Bronchial epithelial cell (primary cell): ENCODE data around the gene ELANE. TPM values are rescaled to one million over a fixed set of nuclear protein-coding genes. Genes with fewer than 3 reads are reported as not detected.
"Not testable (repeated sequence)": the region's sequence is repeated elsewhere in the genome, so short reads cannot be mapped to it uniquely, and the experiment has no call there.

ENCODE experiments used
- DNase-seq: peaks from one replicate; pipeline ENCODE4 v3.0.0-alpha.2; 2010; ENCODE audit warnings: low read depth
- FAIRE-seq: peaks from 2 replicates; lab custom pipeline; 2011; peaks lifted over from hg19 to GRCh38; lab: Jason Lieb, UNC
- H3K27me3 ChIP-seq: 2 replicates; pipeline ENCODE4 v1.5.1; 2011; ENCODE audit warnings: low read length; ENCODE audit not compliant: control insufficient read depth, insufficient read depth
- H3K36me3 ChIP-seq: 2 replicates; pipeline ENCODE4 v1.5.1; 2011; ENCODE audit warnings: low read length; ENCODE audit not compliant: control insufficient read depth, insufficient read depth
- H3K4me3 ChIP-seq: 2 replicates; pipeline ENCODE4 v1.5.1; 2011; ENCODE audit warnings: mild to moderate bottlenecking, low read depth, low read length, control low read depth
- total RNA-seq: library from RNA; depleted of rRNA; stranded (reverse); fragments of >200 nt; gene quantifications from 2 replicates; pipeline ENCODE4 v1.2.1, GENCODE V29; 2014
- TF ChIP-seq, protein P1 (sequence below): IDR thresholded peaks from 2 replicates; pipeline ENCODE4 v1.5.1; 2011; ENCODE audit warnings: mild to moderate bottlenecking, moderate library complexity, low read length, control low read depth, inconsistent platforms; ENCODE audit not compliant: insufficient read depth, severe bottlenecking

ELANE gene
- total RNA-seq, 1 donor from 2014 or later = not detected

DNA sequence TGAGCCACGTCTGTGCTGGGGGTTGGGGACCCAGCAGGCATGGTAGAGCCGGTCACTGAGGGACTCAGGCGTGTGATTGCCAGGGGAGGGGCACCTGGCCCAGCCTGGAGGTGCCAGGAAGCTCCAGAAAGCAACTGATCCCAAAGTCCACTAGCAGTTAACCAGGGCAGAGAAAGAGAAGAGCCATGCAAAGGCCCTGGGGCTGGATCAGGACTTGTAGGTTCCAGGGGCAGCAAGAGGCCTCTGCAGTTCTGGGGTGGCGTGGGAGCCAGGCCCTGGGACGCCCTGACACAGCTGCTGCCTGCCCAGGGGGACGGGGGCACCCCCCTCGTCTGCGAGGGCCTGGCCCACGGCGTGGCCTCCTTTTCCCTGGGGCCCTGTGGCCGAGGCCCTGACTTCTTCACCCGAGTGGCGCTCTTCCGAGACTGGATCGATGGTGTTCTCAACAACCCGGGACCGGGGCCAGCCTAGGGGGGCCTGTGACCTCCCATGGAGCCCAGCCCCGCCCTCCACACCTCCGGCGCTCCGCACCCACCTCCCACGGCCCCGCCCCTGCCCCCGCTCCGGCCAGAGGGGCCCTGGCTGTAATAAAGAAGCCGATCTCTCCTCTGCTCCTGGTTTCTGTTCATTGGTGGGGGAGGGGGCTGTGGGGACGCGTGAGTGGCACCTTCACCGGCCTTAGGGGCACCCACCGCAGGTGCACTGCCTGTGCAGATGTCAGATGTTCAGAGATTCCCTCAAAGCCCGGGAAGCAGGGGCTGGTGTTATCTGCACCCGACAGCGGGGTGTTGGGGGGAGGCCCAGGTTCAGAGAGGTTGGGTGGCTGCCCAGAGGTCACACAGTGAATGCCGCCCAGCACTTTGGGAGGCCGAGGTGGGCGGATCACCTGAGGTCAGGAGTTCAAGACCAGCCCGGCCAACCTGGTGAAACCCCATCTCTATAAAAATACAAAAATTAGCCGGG is 20.4 kb upstream of the ELANE start:
- TF ChIP-seq, protein P1, sequence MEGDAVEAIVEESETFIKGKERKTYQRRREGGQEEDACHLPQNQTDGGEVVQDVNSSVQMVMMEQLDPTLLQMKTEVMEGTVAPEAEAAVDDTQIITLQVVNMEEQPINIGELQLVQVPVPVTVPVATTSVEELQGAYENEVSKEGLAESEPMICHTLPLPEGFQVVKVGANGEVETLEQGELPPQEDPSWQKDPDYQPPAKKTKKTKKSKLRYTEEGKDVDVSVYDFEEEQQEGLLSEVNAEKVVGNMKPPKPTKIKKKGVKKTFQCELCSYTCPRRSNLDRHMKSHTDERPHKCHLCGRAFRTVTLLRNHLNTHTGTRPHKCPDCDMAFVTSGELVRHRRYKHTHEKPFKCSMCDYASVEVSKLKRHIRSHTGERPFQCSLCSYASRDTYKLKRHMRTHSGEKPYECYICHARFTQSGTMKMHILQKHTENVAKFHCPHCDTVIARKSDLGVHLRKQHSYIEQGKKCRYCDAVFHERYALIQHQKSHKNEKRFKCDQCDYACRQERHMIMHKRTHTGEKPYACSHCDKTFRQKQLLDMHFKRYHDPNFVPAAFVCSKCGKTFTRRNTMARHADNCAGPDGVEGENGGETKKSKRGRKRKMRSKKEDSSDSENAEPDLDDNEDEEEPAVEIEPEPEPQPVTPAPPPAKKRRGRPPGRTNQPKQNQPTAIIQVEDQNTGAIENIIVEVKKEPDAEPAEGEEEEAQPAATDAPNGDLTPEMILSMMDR = no peak
- FAIRE-seq = no peak
- Histone ChIP-seq H3K4me3 (no peak overlapping the region), H3K27me3 (no peaks in the 10 kb centered on the region), H3K36me3 (no peaks in the 10 kb centered on the region)
- no peak for DNase-seq

GRCh38 chr19:834216-834615 is 17.9 kb upstream of the ELANE start:
- H3K4me3 ChIP-seq = no peak overlapping the region
- no peaks in the 10 kb centered on the region for H3K36me3 ChIP-seq
- H3K27me3 ChIP-seq = no peaks in the 10 kb centered on the region
- TF ChIP-seq, protein P1 = no peak
- FAIRE-seq = no peak
- no peak for DNase-seq

DNA sequence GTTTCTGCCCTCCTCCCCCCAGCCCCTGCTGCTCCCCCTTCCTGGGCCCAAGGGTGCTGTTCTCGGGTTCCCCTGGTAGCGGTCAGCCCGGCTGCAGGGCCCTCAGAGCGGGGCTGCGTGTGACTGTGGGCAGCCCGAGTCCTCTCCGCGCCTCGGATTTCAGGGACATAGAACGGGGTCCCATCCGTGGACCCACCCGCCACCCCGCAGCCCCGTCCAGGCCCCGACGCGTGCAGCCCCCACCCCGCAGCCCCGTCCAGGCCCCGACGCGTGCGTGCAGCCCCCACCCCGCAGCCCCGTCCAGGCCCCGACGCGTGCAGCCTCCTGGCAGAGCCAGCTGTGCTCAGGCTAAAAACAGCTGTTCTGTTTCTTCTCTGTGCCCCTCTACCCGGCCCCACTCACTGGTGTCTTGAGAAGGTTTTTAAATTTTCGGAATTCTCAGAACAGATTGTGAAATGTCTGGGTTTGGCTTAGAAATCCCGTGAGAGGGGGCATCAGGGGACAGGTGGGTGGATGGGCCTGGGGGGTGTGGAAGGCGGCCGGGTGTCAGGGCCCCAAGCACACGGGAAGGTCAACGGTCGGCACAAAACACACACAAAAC is 16.8 kb upstream of the ELANE start:
- TF ChIP-seq, protein P1 = no peak
- FAIRE-seq = no peak
- no peaks in the 10 kb centered on the region for H3K36me3 ChIP-seq
- H3K4me3 ChIP-seq = no peak overlapping the region
- DNase-seq = no peak
- no peaks in the 10 kb centered on the region for H3K27me3 ChIP-seq

GRCh38 chr19:840519-841206 is 11.4 kb upstream of the ELANE start, which contains the start of gene PRTN3:
PRTN3 (plus strand) TSS chr19:840999; CDS start chr19:841009, 10 bp downstream.
- no peak for DNase-seq
- no peaks in the 10 kb centered on the region for H3K36me3 ChIP-seq
- no peaks in the 10 kb centered on the region for H3K27me3 ChIP-seq
- FAIRE-seq = no peak
- TF ChIP-seq, protein P1 = no peak
- no peak within 1 kb of the TSS for H3K4me3 ChIP-seq

- not testable (repeated sequence) for FAIRE-seq
Measured at GRCh38 chr19:842802-843179, 9.3 kb upstream of the ELANE start.

More at GRCh38 chr19:842802-843179, 9.3 kb upstream of the ELANE start:
- not testable (repeated sequence) for H3K27me3 ChIP-seq, DNase-seq, H3K36me3 ChIP-seq, H3K4me3 ChIP-seq
